ENCODE results near the gene LPIN1.

DNA sequence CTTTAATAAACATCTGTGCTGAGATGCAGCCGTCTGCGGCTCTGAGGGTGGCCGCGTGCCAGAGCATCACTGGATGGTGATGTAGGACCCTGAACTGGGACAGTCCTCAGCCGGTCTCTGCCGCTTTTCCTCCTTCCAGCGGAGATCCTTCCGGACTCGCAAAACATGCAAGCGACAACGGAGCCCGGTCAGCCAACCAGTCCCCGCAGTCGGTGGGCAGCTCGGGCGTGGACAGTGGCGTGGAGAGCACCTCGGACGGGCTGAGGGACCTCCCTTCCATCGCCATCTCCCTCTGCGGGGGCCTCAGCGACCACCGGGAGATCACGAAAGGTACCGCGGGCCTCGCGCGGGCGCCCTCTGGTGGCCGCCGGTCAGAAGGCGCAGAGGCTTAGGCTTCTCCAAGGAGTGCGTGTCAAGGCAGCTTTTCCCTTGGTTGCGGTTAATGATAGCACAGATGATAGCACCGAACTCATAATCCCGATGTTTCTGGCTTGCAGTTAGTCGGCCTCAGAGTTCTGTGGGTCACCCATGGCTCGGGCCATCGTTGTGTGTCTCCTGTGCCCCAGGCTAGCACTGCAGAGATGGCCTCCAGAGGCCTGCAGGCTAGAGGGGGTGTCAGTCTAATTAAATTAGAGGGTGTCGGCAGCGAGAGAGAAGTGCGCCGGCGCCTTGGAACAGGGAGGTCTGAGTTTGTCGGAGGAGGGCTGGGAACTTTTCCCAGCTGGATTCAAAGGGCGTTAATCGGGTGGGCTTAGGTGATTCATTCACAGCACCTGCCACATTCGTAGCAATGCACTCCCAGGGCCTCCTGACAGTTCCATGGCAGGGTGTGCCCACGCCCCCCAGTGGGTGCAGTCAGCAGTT is 38.5 kb downstream of the LPIN1 start:
- TF ChIP-seq ATF1 (CRISPR knock-in tag; IDR thresholded peaks at IDR 0.05) (no peak), CBFB (CRISPR knock-in tag; IDR thresholded peaks at IDR 0.05; ENCODE audit: low read depth) (no peak), CTCF (IDR thresholded peaks at IDR 0.05) (peak; percentile 89)
- TF ChIP-seq, protein P1, sequence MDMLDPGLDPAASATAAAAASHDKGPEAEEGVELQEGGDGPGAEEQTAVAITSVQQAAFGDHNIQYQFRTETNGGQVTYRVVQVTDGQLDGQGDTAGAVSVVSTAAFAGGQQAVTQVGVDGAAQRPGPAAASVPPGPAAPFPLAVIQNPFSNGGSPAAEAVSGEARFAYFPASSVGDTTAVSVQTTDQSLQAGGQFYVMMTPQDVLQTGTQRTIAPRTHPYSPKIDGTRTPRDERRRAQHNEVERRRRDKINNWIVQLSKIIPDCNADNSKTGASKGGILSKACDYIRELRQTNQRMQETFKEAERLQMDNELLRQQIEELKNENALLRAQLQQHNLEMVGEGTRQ (CRISPR knock-in tag; IDR thresholded peaks at IDR 0.05) = no peak
- TF ChIP-seq, protein P2, sequence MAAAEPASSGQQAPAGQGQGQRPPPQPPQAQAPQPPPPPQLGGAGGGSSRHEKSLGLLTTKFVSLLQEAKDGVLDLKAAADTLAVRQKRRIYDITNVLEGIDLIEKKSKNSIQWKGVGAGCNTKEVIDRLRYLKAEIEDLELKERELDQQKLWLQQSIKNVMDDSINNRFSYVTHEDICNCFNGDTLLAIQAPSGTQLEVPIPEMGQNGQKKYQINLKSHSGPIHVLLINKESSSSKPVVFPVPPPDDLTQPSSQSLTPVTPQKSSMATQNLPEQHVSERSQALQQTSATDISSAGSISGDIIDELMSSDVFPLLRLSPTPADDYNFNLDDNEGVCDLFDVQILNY (CRISPR knock-in tag; IDR thresholded peaks at IDR 0.05) = no peak
